HG03442 (cell line): ENCODE results near the gene RET.

Experiments
- ATAC-seq: cut with Tn5 transposase; IDR thresholded peaks from one replicate; pipeline ENCODE4 v1.9.1; 2021; ENCODE audit warnings: mild to moderate bottlenecking, moderate library complexity; ENCODE audit not compliant: unreplicated experiment

The RET gene

GRCh38 chr10:43061760-43062159 is 15.1 kb upstream of the RET start:
- ATAC-seq, result no peak

GRCh38 chr10:43062402-43063160 is 14.3 kb upstream of the RET start:
- no peak for ATAC-seq

GRCh38 chr10:43064331-43065075 is 12.4 kb upstream of the RET start:
- ATAC-seq, result no peak

- no peak for ATAC-seq
Observed at GRCh38 chr10:43065234-43065633, 11.6 kb upstream of the RET start.

GRCh38 chr10:43065761-43066160 is 11.1 kb upstream of the RET start:
- ATAC-seq, result no peak

DNA sequence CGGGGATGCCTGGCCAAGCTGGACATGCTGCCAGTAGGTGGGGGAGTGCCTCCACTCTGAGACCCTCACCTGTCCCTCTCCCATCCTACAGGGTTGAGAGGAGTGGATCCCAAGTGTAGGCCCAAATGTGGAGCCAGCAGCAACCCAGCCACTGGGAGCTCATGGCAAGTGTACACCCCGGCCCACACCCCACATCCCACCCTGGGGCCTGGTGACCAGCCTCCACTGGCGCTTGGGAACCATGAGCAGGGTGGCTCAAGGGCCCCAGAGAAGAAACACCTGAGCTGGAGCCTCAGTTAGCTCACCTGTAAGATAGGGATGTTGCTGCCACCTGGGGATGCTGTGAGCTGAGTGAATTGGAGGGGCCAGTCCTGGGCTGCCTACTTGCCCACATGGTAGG is 10.4 kb upstream of the RET start:
- ATAC-seq, result no peak

- ATAC-seq, result no peak
Observed at GRCh38 chr10:43067391-43068135, 9.3 kb upstream of the RET start.

- ATAC-seq, result no peak
Observed at GRCh38 chr10:43068136-43068395, 8.8 kb upstream of the RET start.

GRCh38 chr10:43068471-43069210 is 8.2 kb upstream of the RET start:
- ATAC-seq, result no peak

DNA sequence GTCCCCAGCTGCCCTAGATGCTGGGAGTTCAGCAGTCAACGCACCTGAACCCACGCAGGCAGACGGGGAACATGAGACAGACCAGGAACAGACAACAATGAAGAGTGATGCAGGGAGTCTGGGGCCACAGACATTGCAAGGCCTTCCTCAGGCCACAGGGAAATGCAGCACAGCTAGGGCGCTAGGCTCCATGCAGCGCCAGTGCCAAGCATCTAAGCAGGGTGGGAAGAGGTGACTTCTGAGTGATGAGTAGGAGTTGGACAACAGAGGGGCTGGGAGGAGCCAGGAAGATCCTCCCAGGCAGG is 7.7 kb upstream of the RET start:
- ATAC-seq, result no peak

DNA sequence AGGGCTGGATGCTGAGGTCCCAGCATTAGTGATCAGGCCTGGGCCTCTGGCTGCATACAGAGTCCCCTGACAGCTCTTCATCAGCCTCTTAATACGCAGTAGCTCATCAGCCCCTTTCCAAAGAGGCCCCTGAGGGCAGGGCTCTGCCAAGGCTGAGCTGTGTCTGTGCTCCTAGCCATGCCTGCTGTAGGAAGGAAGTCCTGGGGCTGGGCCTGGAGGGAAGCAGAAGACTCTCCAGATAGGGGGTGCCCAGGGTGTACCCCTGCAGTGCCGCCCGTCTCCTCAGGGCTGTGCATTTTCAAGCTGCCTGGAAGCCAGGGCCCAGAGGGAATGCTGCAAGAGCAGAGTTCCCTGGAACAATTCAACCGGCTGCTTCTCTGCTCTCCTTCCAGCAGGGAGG is 7.3 kb upstream of the RET start:
- ATAC-seq, result no peak

DNA sequence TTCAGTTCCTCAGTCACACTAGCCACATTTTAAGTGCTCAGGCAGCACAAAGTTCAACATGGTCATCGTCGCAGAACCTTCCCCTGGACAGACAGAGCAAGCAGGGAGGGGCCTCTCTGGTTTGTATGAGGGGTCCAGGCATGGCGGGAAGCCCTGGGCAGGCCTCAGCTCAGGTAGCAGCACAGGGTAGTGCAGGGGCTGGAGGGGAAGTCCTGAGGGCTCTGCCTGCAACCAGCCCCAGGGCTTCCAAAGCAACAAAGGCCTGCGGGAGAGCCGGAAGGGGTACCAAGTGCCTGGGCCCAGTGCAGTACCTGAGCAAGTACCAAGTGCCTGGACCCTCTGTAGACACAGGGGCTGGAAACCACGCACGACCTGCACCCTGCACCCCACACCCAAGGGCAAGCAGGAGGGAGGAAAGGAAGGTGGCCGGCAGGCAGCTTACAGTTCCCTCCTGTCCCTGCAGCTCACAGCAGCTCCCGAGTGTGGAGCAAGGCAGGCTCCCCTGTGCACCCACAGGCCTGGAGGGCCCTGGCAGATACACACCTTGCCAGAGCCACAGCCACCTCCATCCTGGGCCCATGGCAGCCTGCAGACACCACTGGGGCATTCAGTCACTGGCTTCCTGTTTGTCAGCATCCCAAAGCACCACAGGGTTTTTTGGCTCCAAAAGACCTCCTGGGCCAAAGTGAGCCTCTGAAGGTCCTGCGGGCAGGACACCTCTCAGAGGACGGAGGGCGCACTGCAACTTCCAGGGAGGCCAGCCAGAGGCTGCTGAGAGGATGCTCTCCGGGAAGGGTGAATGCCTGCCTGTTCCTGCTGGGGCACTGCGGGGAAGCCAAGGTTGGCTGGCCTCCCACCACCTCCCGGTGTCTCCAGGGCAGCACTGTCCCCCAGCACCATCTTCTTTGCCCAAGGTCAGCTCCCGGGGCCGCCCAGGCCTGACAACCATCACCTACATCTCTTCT is 6.5 kb upstream of the RET start:
- ATAC-seq, result no peak

DNA sequence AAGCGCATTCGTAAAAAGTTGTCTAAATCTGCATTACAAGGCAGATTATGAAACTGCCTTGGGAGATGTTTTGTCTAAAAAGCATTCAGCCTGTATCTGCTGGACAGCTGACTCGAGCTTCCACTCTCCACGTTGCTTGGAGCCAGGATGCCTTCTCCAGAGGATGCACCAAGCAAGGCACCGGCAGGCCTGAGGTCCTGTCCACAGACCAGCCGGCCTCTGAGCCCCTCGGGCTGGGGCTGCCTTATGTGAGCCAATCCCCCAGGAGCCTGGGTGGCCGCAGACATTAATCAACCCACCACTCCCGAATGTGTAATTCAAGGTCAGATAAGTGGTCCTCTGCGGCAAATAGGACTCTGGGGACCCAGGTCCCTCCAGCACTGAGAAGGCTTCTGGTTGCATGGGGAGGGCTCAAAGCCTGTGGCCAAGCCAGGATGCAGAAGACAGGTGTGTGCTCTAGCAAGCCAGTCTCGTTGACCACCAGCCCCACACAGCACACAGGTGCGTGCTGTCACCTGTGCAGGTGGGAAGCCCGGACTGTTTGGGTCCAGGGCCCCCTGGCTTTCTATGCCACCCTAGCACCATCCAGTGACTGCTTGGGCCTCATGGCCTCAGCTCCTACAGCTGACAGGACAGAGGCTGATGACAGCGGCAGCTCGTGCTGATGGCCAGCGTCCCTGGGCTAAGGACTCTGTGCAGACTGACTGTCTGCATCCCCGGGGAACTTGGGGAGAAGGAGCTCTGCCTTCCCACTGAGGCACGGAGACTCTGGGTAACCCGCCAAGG is 4.8 kb upstream of the RET start:
- no peak for ATAC-seq

GRCh38 chr10:43073191-43073590 is 3.7 kb upstream of the RET start:
- no peak for ATAC-seq

DNA sequence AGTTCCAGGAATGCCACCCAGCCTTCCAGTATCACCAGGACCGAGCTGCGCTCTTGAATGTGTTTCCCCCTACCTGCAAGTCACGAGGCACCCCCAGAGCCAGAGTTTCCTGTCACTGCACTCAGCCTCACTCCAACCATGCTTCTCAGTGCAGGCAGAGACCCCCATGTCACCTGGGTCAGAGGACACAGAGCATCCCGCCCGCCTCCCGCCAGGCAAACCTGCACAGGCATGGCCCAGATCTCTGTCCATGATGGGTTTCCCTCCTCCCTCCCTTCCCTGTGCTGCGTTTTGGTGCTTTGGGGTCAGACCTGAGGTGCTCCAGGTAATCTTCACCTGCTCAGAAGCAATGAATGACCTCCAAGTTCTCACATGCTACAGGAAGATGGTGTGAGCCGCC is 3.1 kb upstream of the RET start:
- no peak for ATAC-seq

GRCh38 chr10:43074409-43074808 is 2.5 kb upstream of the RET start:
- ATAC-seq, result no peak

- no peak for ATAC-seq
Observed at GRCh38 chr10:43074827-43075611, 1.9 kb upstream of the RET start.

- no peak for ATAC-seq
Observed at GRCh38 chr10:43075612-43076003, 1.3 kb upstream of the RET start.

GRCh38 chr10:43076311-43076875 is 476 bp upstream of the RET start:
- no peak for ATAC-seq
